NCI-H128 (cell line): ENCODE measurements around the gene PSG5.
"Not testable (repeated sequence)": the region's sequence is repeated elsewhere in the genome, so short reads cannot be mapped to it uniquely, and the experiment has no call there.

Source experiments
- DNase-seq: peaks from one replicate; lab custom pipeline; 2025; ENCODE audit not compliant: unreplicated experiment; lab: John Stamatoyannopoulos, UW

PSG5 gene

GRCh38 chr19:43188092-43188491 is 1.8 kb upstream of the PSG5 start:
- not testable (repeated sequence) for DNase-seq

GRCh38 chr19:43181869-43182771 is 4.2 kb downstream of the PSG5 start:
- DNase-seq = not testable (repeated sequence)

- DNase-seq = not testable (repeated sequence)
Observed at GRCh38 chr19:43179569-43180147, 6.7 kb downstream of the PSG5 start.

GRCh38 chr19:43178577-43178976 is 7.8 kb downstream of the PSG5 start:
- DNase-seq = not testable (repeated sequence)

GRCh38 chr19:43165906-43166305 is 20.4 kb downstream of the PSG5 start:
- not testable (repeated sequence) for DNase-seq

- not testable (repeated sequence) for DNase-seq
Observed at GRCh38 chr19:43163135-43163534, 23.2 kb downstream of the PSG5 start.

- DNase-seq = not testable (repeated sequence)
Observed at GRCh38 chr19:43162261-43162660, 24.1 kb downstream of the PSG5 start.

- no peak for DNase-seq
Observed at GRCh38 chr19:43152214-43152613, 34.1 kb downstream of the PSG5 start.

- DNase-seq = not testable (repeated sequence)
Observed at GRCh38 chr19:43149788-43150187, 36.5 kb downstream of the PSG5 start.

- no peak for DNase-seq
Observed at GRCh38 chr19:43148233-43148632, 38.1 kb downstream of the PSG5 start.

GRCh38 chr19:43141763-43142162 is 44.6 kb downstream of the PSG5 start:
- not testable (repeated sequence) for DNase-seq

- no peak for DNase-seq
Observed at GRCh38 chr19:43132696-43133095, 53.6 kb downstream of the PSG5 start.

- DNase-seq = not testable (repeated sequence)
Observed at GRCh38 chr19:43131281-43131842, 55.0 kb downstream of the PSG5 start.

- DNase-seq = not testable (repeated sequence)
Observed at GRCh38 chr19:43129197-43129596, 57.1 kb downstream of the PSG5 start.

- DNase-seq = not testable (repeated sequence)
Observed at GRCh38 chr19:43127336-43127735, 59.0 kb downstream of the PSG5 start.

GRCh38 chr19:43126720-43127119 is 59.6 kb downstream of the PSG5 start:
- DNase-seq = no peak

GRCh38 chr19:43124360-43124759 is 62.0 kb downstream of the PSG5 start:
- no peak for DNase-seq

- DNase-seq = not testable (repeated sequence)
Observed at GRCh38 chr19:43120433-43121026, 65.8 kb downstream of the PSG5 start.

- not testable (repeated sequence) for DNase-seq
Observed at GRCh38 chr19:43119526-43119925, 66.8 kb downstream of the PSG5 start.
